ENCODE data around the gene CLCN3.
A peak's percentile ranks its signal among the peaks of the same experiment; 100 is the strongest.
"Not testable (repeated sequence)": the region's sequence is repeated elsewhere in the genome, so short reads cannot be mapped to it uniquely, and the experiment has no call there.

CLCN3 gene

DNA sequence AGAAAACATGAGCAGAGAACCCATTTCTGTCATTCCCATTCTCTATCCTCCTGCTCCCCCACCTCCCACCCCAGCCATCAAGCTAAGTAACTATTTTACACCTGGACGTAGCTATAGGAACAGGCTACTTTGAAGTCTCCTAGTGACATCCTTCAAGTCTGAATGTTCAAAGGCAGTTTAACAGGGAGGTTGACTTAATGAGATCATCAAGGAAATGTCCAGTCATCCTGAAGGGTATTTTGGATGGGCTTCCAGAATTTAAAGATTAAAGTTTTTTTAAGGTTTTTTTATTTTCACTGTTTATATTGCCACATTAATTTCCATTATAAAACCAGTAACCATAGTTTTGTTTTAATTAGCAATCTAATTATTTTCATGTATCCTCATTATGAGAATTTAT is 96.3 kb downstream of the CLCN3 start:
- ChIA-PET CTCF (interaction anchor here (1.0 kb wide), 1 partner anchor 11 kb away, joined by 3 read pairs; no protein-coding TSS in a partner anchor), POLR2A (ENCODE audit: low non-redundant PET) (no interaction called here)
- no peak overlapping the region for H3K27ac ChIP-seq
- no peak for TF ChIP-seq CTCF (conservative IDR thresholded peaks at IDR 0.05; ENCODE audit: low read depth)
- DNase-seq (ENCODE audit: low spot score), result no peak

DNA sequence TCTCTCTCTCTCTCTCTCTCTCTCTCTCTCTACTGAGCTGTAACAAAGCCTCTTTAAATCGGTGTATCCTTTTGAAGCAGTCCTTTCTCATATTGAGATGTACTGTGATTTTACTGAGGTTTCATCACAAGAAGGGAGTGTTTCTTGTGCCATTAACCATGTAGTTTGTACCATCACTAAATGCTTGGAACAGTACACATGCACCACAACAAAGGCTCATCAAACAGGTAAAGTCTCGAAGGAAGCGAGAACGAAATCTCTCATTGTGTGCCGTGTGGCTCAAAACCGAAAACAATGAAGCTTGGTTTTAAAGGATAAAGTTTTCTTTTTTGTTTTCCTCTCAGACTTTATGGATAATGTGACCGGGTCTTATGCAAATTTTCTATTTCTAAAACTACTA is 100.2 kb downstream of the CLCN3 start:
- ChIA-PET POLR2A (ENCODE audit: low non-redundant PET) (no interaction called here), CTCF (no interaction called here)
- no peak for TF ChIP-seq CTCF (conservative IDR thresholded peaks at IDR 0.05; ENCODE audit: low read depth)
- H3K27ac ChIP-seq, result no peak overlapping the region
- no peak for DNase-seq (ENCODE audit: low spot score)

DNA sequence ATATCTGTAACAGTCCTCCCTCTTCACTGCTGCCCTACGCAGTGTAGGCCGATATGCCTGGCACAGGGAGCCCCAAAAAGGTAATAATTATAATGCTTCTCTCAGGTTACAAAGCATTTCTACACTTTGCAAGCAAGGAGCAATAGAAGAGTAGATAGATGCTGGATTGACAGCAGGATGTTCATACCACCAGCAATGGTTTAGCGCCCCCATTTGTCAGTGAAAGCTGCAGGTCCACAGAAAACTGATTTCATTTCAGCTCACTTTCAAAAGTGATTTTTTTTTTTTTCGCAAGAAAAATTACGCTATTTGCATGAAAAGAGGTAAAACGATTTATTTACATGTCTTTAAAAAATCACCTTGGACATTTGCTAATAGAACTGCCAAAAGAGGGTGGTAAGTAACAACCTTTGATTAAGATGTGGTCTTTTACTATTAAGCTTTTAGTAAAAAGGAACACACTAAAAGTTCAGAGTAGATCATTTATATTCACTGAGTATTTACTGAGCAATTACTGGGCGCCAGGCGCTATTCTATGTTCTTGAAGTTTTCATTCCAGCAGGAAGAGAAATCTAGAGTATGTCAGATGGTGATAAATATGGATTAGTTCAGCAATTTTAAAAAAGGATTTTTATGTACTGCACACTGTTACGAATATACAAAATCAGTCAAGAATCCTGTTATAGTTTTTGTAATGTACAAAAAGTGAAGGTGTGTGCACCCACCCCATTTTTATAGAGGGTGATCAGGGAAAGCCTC is 103.0 kb downstream of the CLCN3 start:
- H3K27ac ChIP-seq, result no peak overlapping the region
- peak; percentile 12; the same call in 1 of the 2 replicates for TF ChIP-seq CTCF (conservative IDR thresholded peaks at IDR 0.05; ENCODE audit: low read depth)
- ChIA-PET POLR2A (ENCODE audit: low non-redundant PET) (interaction anchor here (0.5 kb wide), 1 partner anchor 876 kb away, joined by 3 read pairs; no protein-coding TSS in a partner anchor), CTCF (interaction anchor here (0.6 to 0.7 kb wide), 2 partner anchors 68 to 337 kb away, joined by 4 to 6 read pairs; no protein-coding TSS in a partner anchor)
- no peak for DNase-seq (ENCODE audit: low spot score)

DNA sequence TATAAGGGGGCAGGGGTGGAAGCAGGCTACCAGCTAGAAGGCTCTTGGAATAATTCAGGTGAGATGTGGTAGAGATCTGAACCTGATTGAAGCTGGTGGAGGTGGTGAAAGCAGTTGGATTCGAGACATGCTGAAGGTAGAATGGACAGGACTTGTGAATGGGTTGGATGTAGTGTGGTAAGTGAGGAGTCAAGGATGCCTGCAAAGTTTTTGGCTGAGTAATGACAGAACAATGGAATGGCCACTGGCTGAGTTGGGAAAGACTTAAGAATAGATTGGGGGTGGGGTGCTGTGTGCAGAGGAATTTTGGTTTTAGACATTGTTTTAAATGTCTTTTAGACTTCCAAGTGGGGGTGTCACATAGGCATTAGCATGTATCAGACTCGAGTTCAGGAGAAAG is 103.9 kb downstream of the CLCN3 start:
- ChIA-PET POLR2A (ENCODE audit: low non-redundant PET) (no interaction called here), CTCF (no interaction called here)
- no peak for DNase-seq (ENCODE audit: low spot score)
- no peak for TF ChIP-seq CTCF (conservative IDR thresholded peaks at IDR 0.05; ENCODE audit: low read depth)
- H3K27ac ChIP-seq, result no peak overlapping the region

GRCh38 chr4:169727616-169728015 is 107.2 kb downstream of the CLCN3 start:
- no peak for DNase-seq (ENCODE audit: low spot score)
- no peak for TF ChIP-seq CTCF (conservative IDR thresholded peaks at IDR 0.05; ENCODE audit: low read depth)
- POLR2A ChIA-PET (ENCODE audit: low non-redundant PET), result no interaction called here
- no peak overlapping the region for H3K27ac ChIP-seq
- CTCF ChIA-PET, result interaction anchor here (0.5 to 1.3 kb wide), 3 partner anchors 8 to 67 kb away, joined by 3 read pairs; no protein-coding TSS in a partner anchor

DNA sequence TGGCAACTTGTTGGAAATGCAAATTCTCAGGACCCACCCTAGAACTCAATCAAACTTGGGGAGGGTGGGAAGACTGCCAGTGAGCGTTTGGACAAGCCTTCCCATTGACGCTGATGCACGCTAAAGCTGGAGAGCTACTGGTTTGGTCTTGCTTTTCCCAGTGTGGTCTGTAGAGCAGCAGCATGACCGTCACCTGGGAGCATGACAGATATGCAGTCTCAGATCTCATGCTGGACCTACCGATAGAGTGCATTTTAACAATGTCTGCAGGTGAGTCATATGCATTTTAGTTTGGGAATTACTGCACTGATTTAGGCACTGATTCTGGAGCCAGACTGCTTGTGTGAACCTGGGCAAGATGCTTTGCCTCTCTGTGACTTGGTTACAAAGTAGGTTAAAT is 110.2 kb downstream of the CLCN3 start:
- CTCF ChIA-PET, result no interaction called here
- no peak for TF ChIP-seq CTCF (conservative IDR thresholded peaks at IDR 0.05; ENCODE audit: low read depth)
- no peak overlapping the region for H3K27ac ChIP-seq
- no peak for DNase-seq (ENCODE audit: low spot score)
- POLR2A ChIA-PET (ENCODE audit: low non-redundant PET), result no interaction called here

GRCh38 chr4:169738604-169739003 is 118.2 kb downstream of the CLCN3 start:
- CTCF ChIA-PET; POLR2A ChIA-PET (ENCODE audit: low non-redundant PET); DNase-seq (ENCODE audit: low spot score); H3K27ac ChIP-seq: not testable (repeated sequence)

Data from RWPE1 (cell line).